Measurements from ENCODE around the gene FTCDNL1. TPM values are rescaled to one million over a fixed set of nuclear protein-coding genes. Genes with fewer than 3 reads are reported as not detected.

Gene FTCDNL1
- total RNA-seq, 1 donor from 2014 or later, result 3.0 TPM

DNA sequence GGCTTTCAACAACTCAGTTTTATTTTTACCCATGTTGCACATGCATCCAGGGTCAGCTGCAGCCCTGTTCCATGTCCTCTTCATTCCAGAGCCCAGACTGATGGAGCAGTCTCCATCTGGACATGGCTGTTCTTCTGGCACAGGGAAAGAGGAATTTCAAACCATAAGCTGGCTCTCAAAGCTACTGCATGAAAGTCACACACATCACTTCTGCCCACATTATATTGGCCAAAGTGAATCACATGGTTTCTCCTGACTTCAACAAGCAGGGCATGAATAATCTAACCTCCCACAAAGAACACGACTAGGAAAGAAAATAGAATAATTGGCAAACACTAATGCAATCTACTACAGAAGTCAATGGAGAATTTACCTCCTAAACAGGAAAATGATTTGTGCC is 94.2 kb downstream of the FTCDNL1 start:
- intact Hi-C loops (cut with DNase I), result no loop called here
- ATAC-seq (no peak), DNase-seq (ENCODE audit: missing footprints) (no peak)

DNA sequence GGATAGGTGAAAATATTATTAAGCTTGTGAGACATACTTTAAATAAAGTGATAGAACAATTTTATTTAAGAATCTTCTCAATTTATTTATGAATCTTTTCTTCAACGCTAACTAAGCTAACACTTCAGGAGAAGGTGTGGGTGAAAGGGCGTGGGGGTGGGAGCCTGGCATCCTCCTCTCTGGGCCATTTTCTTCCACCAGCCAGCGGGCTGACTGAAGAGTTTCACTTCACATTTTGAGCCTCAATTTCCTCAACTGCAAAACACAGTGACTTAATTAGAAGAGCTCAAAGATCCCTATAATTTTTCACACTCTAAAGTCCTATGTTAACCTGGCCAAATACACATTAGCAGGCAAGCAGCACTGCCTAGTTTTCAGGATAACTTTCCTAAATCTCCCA is 94.8 kb downstream of the FTCDNL1 start:
- intact Hi-C loops (cut with DNase I), result no loop called here
- no peak for ATAC-seq
- DNase-seq (ENCODE audit: missing footprints), result no peak

GRCh38 chr2:199754766-199755165 is 96.2 kb downstream of the FTCDNL1 start:
- intact Hi-C loops (cut with DNase I), result no loop called here
- ATAC-seq (no peak), DNase-seq (ENCODE audit: missing footprints) (no peak)

- no peak for DNase-seq (ENCODE audit: missing footprints)
- intact Hi-C loops (cut with DNase I), result no loop called here
- ATAC-seq, result no peak
These were observed 99.4 kb downstream of the FTCDNL1 start for GRCh38 chr2:199751492-199752120.

- intact Hi-C loops (cut with DNase I), result no loop called here
- ATAC-seq, result no peak
- no peak for DNase-seq (ENCODE audit: missing footprints)
These were observed 101.4 kb downstream of the FTCDNL1 start for GRCh38 chr2:199749571-199749970.

DNA sequence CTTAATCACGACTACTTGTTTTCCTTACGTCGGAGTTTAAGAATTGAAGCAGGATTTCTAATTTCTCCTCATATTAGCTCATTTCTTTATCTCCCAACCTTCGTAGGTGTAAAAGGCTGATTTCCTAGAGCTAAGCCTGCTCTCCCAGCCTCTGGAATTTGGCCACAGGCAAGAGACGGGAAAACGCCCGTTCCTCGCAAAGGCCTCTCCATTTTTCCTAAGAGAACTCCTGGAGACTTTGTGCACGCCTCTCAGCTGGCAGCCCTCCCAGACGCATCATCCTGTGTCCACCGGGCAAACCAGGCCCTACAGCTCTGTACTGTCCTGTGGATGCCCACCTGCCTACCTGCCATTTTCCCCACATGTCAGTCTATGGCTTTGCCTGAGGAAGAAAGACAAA is 106.3 kb downstream of the FTCDNL1 start:
- DNase-seq (ENCODE audit: missing footprints), result no peak
- intact Hi-C loops (cut with DNase I), result loop anchor here (5.0 kb wide), 1 partner anchor 1432 kb away; no protein-coding TSS in a partner anchor
- no peak for ATAC-seq

GRCh38 chr2:199744260-199744659 is 106.7 kb downstream of the FTCDNL1 start:
- ATAC-seq (no peak), DNase-seq (ENCODE audit: missing footprints) (no peak)
- intact Hi-C loops (cut with DNase I), result loop anchor here (5.0 kb wide), 1 partner anchor 1432 kb away; no protein-coding TSS in a partner anchor

- DNase-seq (ENCODE audit: missing footprints) (no peak), ATAC-seq (no peak)
- intact Hi-C loops (cut with DNase I), result loop anchor here (5.0 kb wide), 1 partner anchor 1431 kb away; no protein-coding TSS in a partner anchor
These were observed 107.4 kb downstream of the FTCDNL1 start for GRCh38 chr2:199743415-199744120.

GRCh38 chr2:199742884-199743283 is 108.1 kb downstream of the FTCDNL1 start:
- intact Hi-C loops (cut with DNase I), result loop anchor here (5.0 kb wide), 1 partner anchor 1431 kb away; no protein-coding TSS in a partner anchor
- DNase-seq (ENCODE audit: missing footprints), result no peak
- no peak for ATAC-seq

DNA sequence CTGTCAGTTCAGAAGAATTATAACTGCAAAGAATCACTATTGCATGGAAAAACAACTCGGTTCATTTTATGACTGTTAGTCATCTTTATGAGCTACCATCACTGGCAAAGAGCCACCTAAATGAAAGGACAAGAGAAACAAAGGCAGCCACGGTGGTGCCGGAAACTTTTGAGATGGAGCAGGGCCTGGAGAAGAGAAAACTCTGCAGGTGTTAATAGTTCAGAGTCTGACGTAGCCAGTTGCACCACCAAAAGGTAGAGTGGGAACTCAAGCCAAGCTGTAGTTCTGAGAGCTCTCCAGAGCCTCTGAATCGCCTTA is 110.9 kb downstream of the FTCDNL1 start:
- intact Hi-C loops (cut with DNase I), result loop anchor here (5.0 kb wide), 1 partner anchor 1428 kb away; no protein-coding TSS in a partner anchor
- DNase-seq (ENCODE audit: missing footprints), result no peak
- ATAC-seq, result peak; percentile 13

- intact Hi-C loops (cut with DNase I), result loop anchor here (5.0 kb wide), 1 partner anchor 1427 kb away; no protein-coding TSS in a partner anchor
- peak; percentile 80 for DNase-seq (ENCODE audit: missing footprints)
- no peak for ATAC-seq
These were observed 111.4 kb downstream of the FTCDNL1 start for GRCh38 chr2:199739413-199740110.

- no peak for DNase-seq (ENCODE audit: missing footprints)
- intact Hi-C loops (cut with DNase I), result no loop called here
- no peak for ATAC-seq
These were observed 112.1 kb downstream of the FTCDNL1 start for GRCh38 chr2:199738727-199739412.

DNA sequence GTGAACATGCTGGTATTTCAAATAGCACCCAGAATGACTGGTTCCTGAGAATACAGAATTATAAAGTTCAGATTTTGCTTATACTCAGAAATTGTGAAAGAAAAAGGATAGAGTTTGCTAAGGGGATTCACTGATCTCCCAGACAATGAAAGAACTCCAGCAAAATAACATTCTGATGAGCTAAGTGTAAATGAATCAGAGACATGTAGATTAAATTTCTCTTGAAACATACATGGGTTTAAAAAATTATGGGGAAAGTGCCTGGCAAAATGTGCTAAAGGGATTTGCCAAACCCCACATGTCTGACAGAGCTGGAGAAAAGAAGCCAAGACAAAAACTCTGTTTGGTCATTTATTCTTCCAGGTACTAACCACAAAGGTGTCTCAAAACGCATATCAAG is 116.3 kb downstream of the FTCDNL1 start:
- intact Hi-C loops (cut with DNase I), result no loop called here
- ATAC-seq, result no peak
- DNase-seq (ENCODE audit: missing footprints), result no peak

- no peak for ATAC-seq
- intact Hi-C loops (cut with DNase I), result no loop called here
- DNase-seq (ENCODE audit: missing footprints), result no peak
These were observed 117.0 kb downstream of the FTCDNL1 start for GRCh38 chr2:199734011-199734410.

GRCh38 chr2:199727801-199728200 is 123.2 kb downstream of the FTCDNL1 start:
- no peak for ATAC-seq
- intact Hi-C loops (cut with DNase I), result no loop called here
- DNase-seq (ENCODE audit: missing footprints), result no peak

DNA sequence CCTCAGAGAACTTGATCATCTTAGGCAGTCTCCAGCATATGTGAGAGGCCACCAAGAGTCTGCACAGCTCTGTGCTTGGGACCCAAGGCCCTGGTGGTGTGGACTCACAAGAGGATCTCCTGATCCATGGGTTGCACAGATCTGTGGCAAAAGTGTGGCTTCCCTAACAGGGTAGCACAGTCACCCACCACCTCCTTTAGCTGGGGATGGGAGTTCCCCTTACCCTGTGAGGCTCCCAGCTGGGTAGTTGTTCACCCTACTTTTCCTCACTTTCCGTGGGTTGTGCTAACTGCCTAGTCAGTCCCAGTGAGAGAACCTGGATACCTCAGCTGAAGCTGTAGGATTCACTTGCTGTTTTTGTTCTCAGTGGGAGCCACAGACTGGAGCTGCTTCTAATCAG is 123.7 kb downstream of the FTCDNL1 start:
- ATAC-seq (no peak), DNase-seq (ENCODE audit: missing footprints) (no peak)
- intact Hi-C loops (cut with DNase I), result no loop called here

DNA sequence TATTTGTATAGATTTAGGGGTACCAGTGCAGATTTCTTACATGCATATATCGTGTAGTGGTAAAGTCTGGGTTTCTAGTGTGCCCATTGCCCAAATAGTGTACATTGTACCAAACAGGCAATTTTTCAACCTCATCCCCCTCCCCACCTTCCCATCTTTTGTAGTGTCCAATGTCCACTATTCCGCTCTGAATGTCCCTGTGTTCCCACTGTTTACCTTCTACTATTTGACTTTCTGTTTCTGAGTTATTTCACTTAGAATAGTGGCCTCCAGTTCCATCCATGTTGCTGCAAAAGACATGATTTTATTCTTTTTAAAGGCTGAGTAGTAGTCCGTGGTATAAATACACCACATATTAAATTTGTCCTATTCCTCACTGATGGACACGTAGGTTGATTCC is 132.9 kb downstream of the FTCDNL1 start:
- intact Hi-C loops (cut with DNase I), result no loop called here
- DNase-seq (ENCODE audit: missing footprints), result no peak
- ATAC-seq, result no peak

GRCh38 chr2:199717587-199717907 is 133.4 kb downstream of the FTCDNL1 start:
- no peak for DNase-seq (ENCODE audit: missing footprints)
- no peak for ATAC-seq
- intact Hi-C loops (cut with DNase I), result no loop called here

GRCh38 chr2:199716807-199717586 is 134.0 kb downstream of the FTCDNL1 start:
- DNase-seq (ENCODE audit: missing footprints), result no peak
- no peak for ATAC-seq
- intact Hi-C loops (cut with DNase I), result no loop called here
